ENCODE results near the gene E4F1. TPM values are rescaled to one million over a fixed set of nuclear protein-coding genes. Genes with fewer than 3 reads are reported as not detected.
A peak's percentile ranks its signal among the peaks of the same experiment; 100 is the strongest.

Gene E4F1
- total RNA-seq, 1 experiment from 2014 or later = 34.4 TPM

GRCh38 chr16:2251296-2252111 is 28.1 kb downstream of the E4F1 start, which contains the start of gene ECI1 (continued):
- no peak for TF ChIP-seq JAZF1 (CRISPR knock-in tag; IDR thresholded peaks at IDR 0.05)
- TF ChIP-seq PRRX2 (CRISPR knock-in tag; IDR thresholded peaks at IDR 0.05) = peak; percentile 66; the same call in 1 of the 2 replicates
- no peak for TF ChIP-seq PRDM15 (CRISPR knock-in tag; IDR thresholded peaks at IDR 0.05)
- TF ChIP-seq SMAD4 (CRISPR knock-in tag; IDR thresholded peaks at IDR 0.05) = no peak
- no peak for TF ChIP-seq NR2C2 (CRISPR knock-in tag; IDR thresholded peaks at IDR 0.05)
- TF ChIP-seq CDX4 (CRISPR knock-in tag; IDR thresholded peaks at IDR 0.05; ENCODE audit: borderline replicate concordance) = no peak
- peak; percentile 97 for TF ChIP-seq HMGXB4 (CRISPR knock-in tag; IDR thresholded peaks at IDR 0.05)
- TF ChIP-seq EMX1 (CRISPR knock-in tag; IDR thresholded peaks at IDR 0.05) = no peak
- no peak for TF ChIP-seq FOXJ3 (CRISPR knock-in tag; IDR thresholded peaks at IDR 0.05; ENCODE audit: borderline replicate concordance)
- TF ChIP-seq USF2 (CRISPR knock-in tag; IDR thresholded peaks at IDR 0.05) = 0 out of 2 replicates have a peak, but pooled peaks have one; percentile 23
- TF ChIP-seq GTF2I (CRISPR knock-in tag; conservative IDR thresholded peaks at IDR 0.05) = peak; percentile 38; the same call in 1 of the 2 replicates
- TF ChIP-seq MLX (CRISPR knock-in tag; IDR thresholded peaks at IDR 0.05) = peak; percentile 91; the same call in 1 of the 2 replicates
- TF ChIP-seq HMGA2 (CRISPR knock-in tag; IDR thresholded peaks at IDR 0.05) = no peak
- TF ChIP-seq GABPB1 (CRISPR knock-in tag; IDR thresholded peaks at IDR 0.05) = peak; percentile 56; the same call in 1 of the 2 replicates
- no peak for TF ChIP-seq PREB (CRISPR knock-in tag; IDR thresholded peaks at IDR 0.05; ENCODE audit: borderline replicate concordance)
- TF ChIP-seq ZNF232 (CRISPR knock-in tag; IDR thresholded peaks at IDR 0.05) = no peak
- TF ChIP-seq ZNF317 (CRISPR knock-in tag; IDR thresholded peaks at IDR 0.05; ENCODE audit: borderline replicate concordance, low read depth) = peak; percentile 33; the same call in 1 of the 2 replicates
- TF ChIP-seq SP1 (CRISPR knock-in tag; conservative IDR thresholded peaks at IDR 0.05) = peak; percentile 94
- TF ChIP-seq ATF6 (CRISPR knock-in tag; IDR thresholded peaks at IDR 0.05) = no peak
- TF ChIP-seq KAT7 (CRISPR knock-in tag; IDR thresholded peaks at IDR 0.05; ENCODE audit: borderline replicate concordance) = peak; percentile 91
- peak; percentile 42; the same call in 1 of the 2 replicates for TF ChIP-seq SMAD3 (CRISPR knock-in tag; IDR thresholded peaks at IDR 0.05; ENCODE audit: borderline replicate concordance)
- no peak for TF ChIP-seq NFYB (CRISPR knock-in tag; conservative IDR thresholded peaks at IDR 0.05; ENCODE audit: low read depth)
- 0 out of 2 replicates have a peak, but pooled peaks have one; percentile 67 for TF ChIP-seq NR3C1 (CRISPR knock-in tag; conservative IDR thresholded peaks at IDR 0.05; ENCODE audit: low read depth)
- no peak for TF ChIP-seq IRF2 (CRISPR knock-in tag; IDR thresholded peaks at IDR 0.05; ENCODE audit: borderline replicate concordance, low read depth)
- 0 out of 2 replicates have a peak, but pooled peaks have one; percentile 43 for TF ChIP-seq USF1 (CRISPR knock-in tag; IDR thresholded peaks at IDR 0.05)
- no peak; the same call in 1 of the 2 replicates for TF ChIP-seq FOXK1 (CRISPR knock-in tag; IDR thresholded peaks at IDR 0.05)
